H1 (cell line): ENCODE data around the gene ADAMTS16. TPM values are rescaled to one million over a fixed set of nuclear protein-coding genes. Genes with fewer than 3 reads are reported as not detected.
"Not testable (repeated sequence)": the region's sequence is repeated elsewhere in the genome, so short reads cannot be mapped to it uniquely, and the experiment has no call there.

Experiments
- CTCF ChIA-PET: fragments of 300-600 bp; sonication (Branson Sonifier 250); formaldehyde crosslinking; loops from one replicate; lab custom pipeline; 2021; ENCODE audit not compliant: partially characterized antibody; lab: Charles Lee
- POLR2A ChIA-PET: fragments of 300-600 bp; sonication (Branson Sonifier 250); formaldehyde crosslinking; loops from one replicate; lab custom pipeline; 2021; ENCODE audit warnings: inconsistent platforms; ENCODE audit not compliant: partially characterized antibody; lab: Charles Lee
- DNase-seq, 2 experiments: peaks; one replicate each; pipeline versions ENCODE4 v3.0.0 to v3.0.0-alpha.2; 2010 to 2022; ENCODE audit warnings: low spot score in 2 of 2, low read depth in 1 of 2, mixed read lengths in 1 of 2
- FAIRE-seq: peaks from 2 replicates; lab custom pipeline; 2011; peaks lifted over from hg19 to GRCh38; lab: Jason Lieb, UNC
- H2AFZ ChIP-seq: 2 replicates; pipeline ENCODE4 v1.8.1; 2012; ENCODE audit warnings: low read length, inconsistent platforms
- H2AK5ac ChIP-seq: 2 replicates; pipeline ENCODE4 v1.6.1; 2013; ENCODE audit warnings: low read depth, low read length
- H2BK120ac ChIP-seq: replicated peaks from 2 replicates; pipeline ENCODE3; 2013; ENCODE audit warnings: low read depth, low read length, inconsistent platforms
- H2BK12ac ChIP-seq: 2 replicates; pipeline ENCODE4 v1.6.1; 2013; ENCODE audit warnings: low read depth, low read length
- H2BK15ac ChIP-seq: 2 replicates; pipeline ENCODE4 v1.6.1; 2013; ENCODE audit warnings: low read length
- H2BK20ac ChIP-seq: 2 replicates; pipeline ENCODE4 v1.6.1; 2013; ENCODE audit warnings: low read length
- H2BK5ac ChIP-seq: 2 replicates; pipeline ENCODE4 v1.6.1; 2013; ENCODE audit warnings: low read depth, low read length
- H3K14ac ChIP-seq: 2 replicates; pipeline ENCODE4 v1.6.1; 2013; ENCODE audit warnings: inconsistent platforms; ENCODE audit not compliant: insufficient read length
- H3K18ac ChIP-seq: 2 replicates; pipeline ENCODE4 v1.6.1; 2013; ENCODE audit warnings: low read length; ENCODE audit errors: extremely low read depth
- H3K23ac ChIP-seq: 2 replicates; pipeline ENCODE4 v1.6.1; 2013; ENCODE audit warnings: inconsistent platforms; ENCODE audit not compliant: insufficient read length
- H3K23me2 ChIP-seq: 2 replicates; pipeline ENCODE4 v1.6.1; 2013; ENCODE audit warnings: low read depth, low read length
- H3K27ac ChIP-seq: 2 replicates; pipeline ENCODE4 v1.6.1; 2011; ENCODE audit warnings: low read depth, low read length, inconsistent platforms
- H3K27me3 ChIP-seq, 4 experiments: replicated peaks in 1 of 4; 1 replicate in 1 of 4; 2 replicates in 3 of 4; pipeline versions ENCODE4 v1.6.1 to v1.8.1; 2011 to 2013; ENCODE audit warnings: low read length in 3 of 4, mild to moderate bottlenecking in 3 of 4, inconsistent platforms in 2 of 4, mixed read lengths in 2 of 4, moderate library complexity in 1 of 4; ENCODE audit not compliant: control insufficient read depth in 3 of 4, insufficient read depth in 3 of 4; ENCODE audit errors: extremely low read depth in 1 of 4
- H3K36me3 ChIP-seq, 4 experiments: 2 replicates each; pipeline versions ENCODE4 v1.6.1 to v1.8.1; 2011 to 2013; ENCODE audit warnings: mild to moderate bottlenecking in 4 of 4, low read length in 3 of 4, moderate library complexity in 2 of 4, control low read depth in 1 of 4, inconsistent platforms in 1 of 4; ENCODE audit not compliant: insufficient read depth in 4 of 4, control insufficient read depth in 2 of 4
- H3K4ac ChIP-seq: replicated peaks from 2 replicates; pipeline ENCODE3; 2013; ENCODE audit warnings: low read length, low read depth, mixed read lengths, inconsistent platforms; ENCODE audit not compliant: insufficient read length
- H3K4me1 ChIP-seq, 4 experiments: replicated peaks in 1 of 4; 1 replicate in 1 of 4; 2 replicates in 3 of 4; pipeline versions ENCODE4 v1.6.1 to v1.8.1; 2011 to 2013; ENCODE audit warnings: low read length in 3 of 4, inconsistent platforms in 2 of 4, mixed read lengths in 1 of 4; ENCODE audit not compliant: insufficient read depth in 4 of 4, control insufficient read depth in 3 of 4
- H3K4me2 ChIP-seq, 2 experiments: 2 replicates each; pipeline versions ENCODE4 v1.6.1 to v1.8.1; 2011 to 2013; ENCODE audit warnings: low read depth in 2 of 2, low read length in 2 of 2, control low read depth in 1 of 2, inconsistent platforms in 1 of 2, mild to moderate bottlenecking in 1 of 2; ENCODE audit not compliant: insufficient read depth in 1 of 2
- H3K4me3 ChIP-seq, 4 experiments: fragments of 200-600, 300-600 bp in 1 of 4; sonication (generic), shearing (Covaris generic), sonication (Bioruptor Twin) in 1 of 4; 2 replicates each; pipeline versions ENCODE4 v1.5.1 to v1.8.1; 2011 to 2016; ENCODE audit warnings: low read length in 4 of 4, low read depth in 3 of 4, control low read depth in 2 of 4, inconsistent platforms in 2 of 4, mild to moderate bottlenecking in 2 of 4, mixed read lengths in 1 of 4, moderate library complexity in 1 of 4; ENCODE audit not compliant: insufficient read depth in 2 of 4; ENCODE audit errors: extremely low read depth in 1 of 4
- H3K56ac ChIP-seq: replicated peaks from 2 replicates; pipeline ENCODE3; 2013; ENCODE audit warnings: low read depth, mild to moderate bottlenecking, mixed read lengths, low read length, inconsistent platforms; ENCODE audit not compliant: insufficient read length
- H3K79me1 ChIP-seq: 2 replicates; pipeline ENCODE4 v1.6.1; 2013; ENCODE audit warnings: low read depth, low read length, control low read depth
- H3K79me2 ChIP-seq, 2 experiments: 2 replicates each; pipeline versions ENCODE4 v1.6.1 to v1.8.1; 2012 to 2013; ENCODE audit warnings: low read length in 2 of 2, mild to moderate bottlenecking in 2 of 2, inconsistent platforms in 1 of 2; ENCODE audit not compliant: insufficient read depth in 2 of 2, control insufficient read depth in 1 of 2
- H3K9ac ChIP-seq, 4 experiments: replicated peaks in 1 of 4; 1 replicate in 1 of 4; 2 replicates in 3 of 4; pipeline versions ENCODE4 v1.6.1 to v1.8.1; 2011 to 2013; ENCODE audit warnings: low read depth in 3 of 4, low read length in 3 of 4, control low read depth in 2 of 4, mild to moderate bottlenecking in 2 of 4, moderate library complexity in 2 of 4, inconsistent platforms in 1 of 4; ENCODE audit errors: extremely low read depth in 1 of 4
- H3K9me3 ChIP-seq, 2 experiments: 2 replicates each; pipeline versions ENCODE4 v1.6.1 to v1.8.1; 2012 to 2013; ENCODE audit warnings: mild to moderate bottlenecking in 2 of 2, moderate library complexity in 2 of 2, control low read depth in 1 of 2, inconsistent platforms in 1 of 2, low read depth in 1 of 2, low read length in 1 of 2, mixed read lengths in 1 of 2; ENCODE audit not compliant: insufficient read depth in 2 of 2
- H4K20me1 ChIP-seq, 2 experiments: replicated peaks in 1 of 2; 2 replicates each; pipeline versions ENCODE3 to v1.8.1; 2011 to 2013; ENCODE audit warnings: inconsistent platforms in 2 of 2, low read length in 2 of 2, mild to moderate bottlenecking in 1 of 2; ENCODE audit not compliant: insufficient read depth in 2 of 2, control insufficient read depth in 1 of 2
- H4K5ac ChIP-seq: 2 replicates; pipeline ENCODE4 v1.6.1; 2013; ENCODE audit warnings: low read length, low read depth, mixed read lengths, inconsistent platforms; ENCODE audit not compliant: insufficient read length
- H4K8ac ChIP-seq: 2 replicates; pipeline ENCODE4 v1.8.0; 2013; ENCODE audit warnings: mild to moderate bottlenecking, moderate library complexity, low read length, inconsistent platforms; ENCODE audit not compliant: insufficient read depth; ENCODE audit errors: extremely low read depth
- H4K91ac ChIP-seq: replicated peaks from 2 replicates; pipeline ENCODE3; 2013; ENCODE audit warnings: low read length, mixed read lengths, inconsistent platforms; ENCODE audit not compliant: insufficient read length
- HDAC2 ChIP-seq, 2 experiments: fragments of 300-600 bp in 1 of 2; sonication (generic) in 1 of 2; IDR thresholded peaks; 2 replicates each; pipeline ENCODE4 v1.6.1; 2011 to 2012; ENCODE audit warnings: low read depth in 2 of 2, low read length in 2 of 2, mild to moderate bottlenecking in 2 of 2, moderate library complexity in 2 of 2, borderline replicate concordance in 1 of 2, inconsistent platforms in 1 of 2
- JUN ChIP-seq: IDR thresholded peaks from 2 replicates; pipeline ENCODE4 v1.6.1; 2011; ENCODE audit warnings: low read depth, mild to moderate bottlenecking, improper control_type of control experiment, low read length
- RBBP5 ChIP-seq: IDR thresholded peaks from 2 replicates; pipeline ENCODE4 v1.7.1; 2012; ENCODE audit warnings: low read depth, mild to moderate bottlenecking, inconsistent platforms, low read length, moderate library complexity, borderline replicate concordance
- WGBS, 2 experiments: shearing (Covaris generic) in 1 of 2; methylation state at CpG; one replicate each; pipeline versions ENCODE4 v1.1.6 to v1.1.7; 2013 to 2015; ENCODE audit warnings: low lambda C conversion rate in 2 of 2, mixed read lengths in 2 of 2, inconsistent platforms in 1 of 2, low coverage in 1 of 2, missing lambda C conversion rate in 1 of 2; ENCODE audit not compliant: insufficient replicate concordance in 2 of 2, insufficient coverage in 1 of 2, insufficient read length in 1 of 2; ENCODE audit errors: extremely low coverage in 1 of 2, missing lambda C conversion rate in 1 of 2; 5-methylcytosine and 5-hydroxymethylcytosine counted together
- polyA plus RNA-seq, 7 experiments: library from polyadenylated mRNA; depleted of rRNA in 3 of 7; stranded (reverse) in 5 of 7; unstranded in 2 of 7; fragments of >200 nt in 5 of 7; fragments of 200-250 nt in 2 of 7; gene quantifications; 1 replicate in 5 of 7; 2 replicates in 1 of 7; 4 replicates in 1 of 7; pipeline versions ENCODE4 v1.2.1 to v1.2.3, GENCODE V29; 2011 to 2013; ENCODE audit warnings: missing spikeins in 2 of 7, mixed read lengths in 2 of 7
- total RNA-seq: library from RNA; stranded (reverse); fragmentation: NEBNext Ultra II Directional; extraction: Animal tissue kit (Norgen Biotek cat#: 25700); gene quantifications from 2 replicates; pipeline ENCODE4 v1.2.1, GENCODE V29; 2021

The ADAMTS16 gene
- total and polyA plus RNA-seq, 2 of the 8 experiments (the other 6 are each of a cell fraction or from before 2014, with no cell fraction given): 3.7 to 16.0 TPM

GRCh38 chr5:5135957-5136676, 4.0 kb upstream of the ADAMTS16 start (continued):
- no peak for TF ChIP-seq RBBP5
- no peak for TF ChIP-seq HDAC2 (IDR thresholded peaks at IDR 0.05; ENCODE audit: borderline replicate concordance in 1 of 2, low read depth in 2 of 2, low read length in 2 of 2)
- no peak for TF ChIP-seq JUN

- H2BK12ac ChIP-seq, H2BK5ac ChIP-seq, H4K91ac ChIP-seq, H3K27ac ChIP-seq, H3K4me2 ChIP-seq, H3K4ac ChIP-seq, H4K5ac ChIP-seq, H3K79me2 ChIP-seq, H3K18ac ChIP-seq, H3K56ac ChIP-seq, H3K9ac ChIP-seq, H3K79me1 ChIP-seq, H4K8ac ChIP-seq, H3K23ac ChIP-seq, H3K9me3 ChIP-seq, H2AFZ ChIP-seq, H3K14ac ChIP-seq, H2BK20ac ChIP-seq, H2BK15ac ChIP-seq, DNase-seq, FAIRE-seq, H3K36me3 ChIP-seq, H3K4me3 ChIP-seq, H2BK120ac ChIP-seq, H4K20me1 ChIP-seq, H2AK5ac ChIP-seq: not testable (repeated sequence)
- Histone ChIP-seq H3K27me3 (peaks cover 0 to 20% (median 8%) of the 10 kb centered on the region in 4 experiments; a peak in 5 of 7 replicates), H3K23me2 (peaks cover 16% of the 10 kb centered on the region; the same call in 1 of the 2 replicates), H3K4me1 (peaks cover 3 to 13% (median 6%) of the 10 kb centered on the region in 4 experiments; a peak in 6 of 7 replicates)
- ChIA-PET CTCF (interaction anchor here (0.7 to 4.6 kb wide), 5 partner anchors 8 to 283 kb away, joined by 3 to 19 read pairs (median 3); no protein-coding TSS in a partner anchor), POLR2A (interaction anchor here (1.0 to 1.6 kb wide), 2 partner anchors 82 to 111 kb away, joined by 3 read pairs; no protein-coding TSS in a partner anchor)
- WGBS, 2 experiments: 91% methylated on average over 6 of the region's 24 CpGs; no CpG with 5 or more reads in 1 of the 2 experiments
Measured at GRCh38 chr5:5137851-5138250, 2.3 kb upstream of the ADAMTS16 start.
